ENCODE data around the gene NAA80. TPM values are rescaled to one million over a fixed set of nuclear protein-coding genes. Genes with fewer than 3 reads are reported as not detected.

The NAA80 gene
- total RNA-seq, 5 donors from 2014 or later (not counting 1 experiment from before 2014, with no cell fraction given): 33.8 to 45.7 (median 43.9) TPM

- DNase-seq (no peak), ATAC-seq (replicated peaks in 1 of 4) (no peak)
- 98% methylated on average over 15 of the region's 19 CpGs for WGBS (ENCODE audit: insufficient coverage)
- no peaks in the 10 kb centered on the region for H3K27me3 Mint-ChIP-seq
- H3K4me3 Mint-ChIP-seq: no peak overlapping the region
- no peak overlapping the region for H3K27ac ChIP-seq (ENCODE audit: low read length)
- ChIA-PET CTCF (no interaction called here), POLR2A (no interaction called here)
- no peak overlapping the region for H3K27ac Mint-ChIP-seq
- peaks cover 37 to 54% (median 49%) of the 10 kb centered on the region in 3 donors for H3K4me1 Mint-ChIP-seq
- H3K9me3 ChIP-seq: no peaks in the 10 kb centered on the region
- H3K27me3 ChIP-seq (replicated peaks in 1 of 2; ENCODE audit: control insufficient read depth in 2 of 2, extremely low read depth in 1 of 2, insufficient read depth in 2 of 2, low read length in 1 of 2): no peaks in the 10 kb centered on the region
- peaks cover 19% of the 10 kb centered on the region for H3K36me3 Mint-ChIP-seq
- peaks cover 14 to 47% of the 10 kb centered on the region in 2 donors for H3K36me3 ChIP-seq (ENCODE audit: control insufficient read depth in 2 of 2, extremely low read depth in 1 of 2, insufficient read depth in 1 of 2, low read length in 1 of 2)
- H3K9me3 Mint-ChIP-seq: no peaks in the 10 kb centered on the region
- H3K4me1 ChIP-seq (ENCODE audit: control insufficient read depth in 1 of 2, extremely low read depth in 1 of 2, insufficient read depth in 2 of 2, low read length in 2 of 2): peaks cover 16 to 68% of the 10 kb centered on the region in 2 experiments
- H3K4me3 ChIP-seq (ENCODE audit: control insufficient read depth in 1 of 2, extremely low read depth in 1 of 2, low read length in 1 of 2): no peak overlapping the region
These were observed 32.2 kb upstream of the NAA80 start for GRCh38 chr3:50331364-50331907.

GRCh38 chr3:50330330-50330729 is 31.1 kb upstream of the NAA80 start:
- H3K27me3 Mint-ChIP-seq: no peaks in the 10 kb centered on the region
- no peak overlapping the region for H3K27ac Mint-ChIP-seq
- H3K9me3 ChIP-seq: no peaks in the 10 kb centered on the region
- H3K4me1 Mint-ChIP-seq: peaks cover 26 to 47% (median 41%) of the 10 kb centered on the region in 3 donors
- no peak overlapping the region for H3K4me3 ChIP-seq (ENCODE audit: control insufficient read depth in 1 of 2, extremely low read depth in 1 of 2, low read length in 1 of 2)
- CTCF ChIA-PET: no interaction called here
- POLR2A ChIA-PET: no interaction called here
- H3K4me3 Mint-ChIP-seq: no peak overlapping the region
- ATAC-seq (replicated peaks in 1 of 4) (no peak), DNase-seq (no peak)
- H3K9me3 Mint-ChIP-seq: no peaks in the 10 kb centered on the region
- 100% methylated on average over 6 of the region's 10 CpGs for whole genome bisulfite sequencing (ENCODE audit: insufficient coverage)
- H3K36me3 Mint-ChIP-seq: peaks cover 19% of the 10 kb centered on the region
- no peak overlapping the region for H3K27ac ChIP-seq (ENCODE audit: low read length)
- H3K4me1 ChIP-seq (ENCODE audit: control insufficient read depth in 1 of 2, extremely low read depth in 1 of 2, insufficient read depth in 2 of 2, low read length in 2 of 2): peaks cover 13 to 57% of the 10 kb centered on the region in 2 experiments
- H3K36me3 ChIP-seq (ENCODE audit: control insufficient read depth in 2 of 2, extremely low read depth in 1 of 2, insufficient read depth in 1 of 2, low read length in 1 of 2): peaks cover 14 to 47% of the 10 kb centered on the region in 2 donors
- H3K27me3 ChIP-seq (replicated peaks in 1 of 2; ENCODE audit: control insufficient read depth in 2 of 2, extremely low read depth in 1 of 2, insufficient read depth in 2 of 2, low read length in 1 of 2): no peaks in the 10 kb centered on the region

GRCh38 chr3:50327943-50328691 is 28.9 kb upstream of the NAA80 start, which contains the start of gene TUSC2:
Gene TUSC2, minus strand, starts transcription at chr3:50328223. Its CDS starts 124 bp downstream, at chr3:50328099.
- H3K4me3 ChIP-seq (ENCODE audit: control insufficient read depth in 1 of 2, extremely low read depth in 1 of 2, low read length in 1 of 2): peak within 1 kb of the TSS; percentile 77 to 90
- CTCF ChIA-PET: interaction anchor here (0.5 to 1.7 kb wide), 6 partner anchors 9 to 100 kb away, joined by 3 to 11 read pairs (median 3); no protein-coding TSS in a partner anchor

GRCh38 chr3:50327129-50327528 is 27.9 kb upstream of the NAA80 start:
- H3K36me3 ChIP-seq (ENCODE audit: control insufficient read depth in 2 of 2, extremely low read depth in 1 of 2, insufficient read depth in 1 of 2, low read length in 1 of 2): peaks cover 14 to 35% of the 10 kb centered on the region in 2 donors
- H3K27me3 ChIP-seq (replicated peaks in 1 of 2; ENCODE audit: control insufficient read depth in 2 of 2, extremely low read depth in 1 of 2, insufficient read depth in 2 of 2, low read length in 1 of 2): no peaks in the 10 kb centered on the region
- peak overlapping the region; percentile 86 to 92 (median 89) for H3K4me3 Mint-ChIP-seq
- H3K4me3 ChIP-seq (ENCODE audit: control insufficient read depth in 1 of 2, extremely low read depth in 1 of 2, low read length in 1 of 2): peak overlapping the region; percentile 77 to 90
- H3K4me1 ChIP-seq (ENCODE audit: control insufficient read depth in 1 of 2, extremely low read depth in 1 of 2, insufficient read depth in 2 of 2, low read length in 2 of 2): peaks cover 6 to 42% of the 10 kb centered on the region in 2 experiments
- H3K27ac Mint-ChIP-seq: peak overlapping the region; percentile 58 to 63
- CTCF ChIA-PET: interaction anchor here (0.5 to 1.7 kb wide), 3 partner anchors 10 to 76 kb away, joined by 3 to 11 read pairs (median 3); no protein-coding TSS in a partner anchor
- WGBS (ENCODE audit: insufficient coverage): no CpG with 5 or more reads among the region's 4 CpGs
- no peak for DNase-seq
- POLR2A ChIA-PET: interaction anchor here (0.8 to 2.5 kb wide), 2 partner anchors 10 to 23 kb away, joined by 3 to 11 read pairs; partner anchors contain the start of genes CYB561D2 (in 1 of the 2) and NPRL2 (in 1 of the 2)
- peaks cover 15 to 37% (median 22%) of the 10 kb centered on the region in 3 donors for H3K4me1 Mint-ChIP-seq
- peaks cover 16% of the 10 kb centered on the region for H3K36me3 Mint-ChIP-seq
- H3K9me3 Mint-ChIP-seq: no peaks in the 10 kb centered on the region
- no peaks in the 10 kb centered on the region for H3K9me3 ChIP-seq
- no peak for ATAC-seq (replicated peaks in 1 of 4)
- no peaks in the 10 kb centered on the region for H3K27me3 Mint-ChIP-seq
- peak overlapping the region; percentile 61 for H3K27ac ChIP-seq (ENCODE audit: low read length)

More at GRCh38 chr3:50327943-50328691, 28.9 kb upstream of the NAA80 start, which contains the start of gene TUSC2:
- H3K27ac ChIP-seq (ENCODE audit: low read length): peak within 1 kb of the TSS; percentile 69
- peaks cover 6 to 44% of the 10 kb centered on the region in 2 experiments for H3K4me1 ChIP-seq (ENCODE audit: control insufficient read depth in 1 of 2, extremely low read depth in 1 of 2, insufficient read depth in 2 of 2, low read length in 2 of 2)
- peak within 1 kb of the TSS; percentile 86 to 92 (median 89) for H3K4me3 Mint-ChIP-seq
- peak; percentile 86 to 98 (median 94) for DNase-seq
- peaks cover 19% of the 10 kb centered on the region for H3K36me3 Mint-ChIP-seq
- ATAC-seq (replicated peaks in 1 of 4): peak; percentile 93 to 96 (median 95)
- WGBS (ENCODE audit: insufficient coverage): 3% methylated on average over 54 of the region's 55 CpGs
- no peaks in the 10 kb centered on the region for H3K27me3 Mint-ChIP-seq
- H3K9me3 Mint-ChIP-seq: no peaks in the 10 kb centered on the region
- peaks cover 14 to 40% of the 10 kb centered on the region in 2 donors for H3K36me3 ChIP-seq (ENCODE audit: control insufficient read depth in 2 of 2, extremely low read depth in 1 of 2, insufficient read depth in 1 of 2, low read length in 1 of 2)
- peak within 1 kb of the TSS; percentile 85 to 87 for H3K27ac Mint-ChIP-seq
- peaks cover 15 to 36% (median 25%) of the 10 kb centered on the region in 3 donors for H3K4me1 Mint-ChIP-seq
- no peaks in the 10 kb centered on the region for H3K9me3 ChIP-seq
- POLR2A ChIA-PET: interaction anchor here (0.6 to 2.5 kb wide), 5 partner anchors 9 to 103 kb away, joined by 3 to 11 read pairs (median 4); partner anchors contain the start of genes CYB561D2 (in 1 of the 2) and NPRL2 (in 1 of the 2)
- H3K27me3 ChIP-seq (replicated peaks in 1 of 2; ENCODE audit: control insufficient read depth in 2 of 2, extremely low read depth in 1 of 2, insufficient read depth in 2 of 2, low read length in 1 of 2): no peaks in the 10 kb centered on the region

- Histone ChIP-seq H3K27ac (ENCODE audit: low read length) (no peak overlapping the region), H3K36me3 (ENCODE audit: control insufficient read depth in 2 of 2, extremely low read depth in 1 of 2, insufficient read depth in 1 of 2, low read length in 1 of 2) (peaks cover 6 to 25% of the 10 kb centered on the region in 2 donors), H3K27me3 (replicated peaks in 1 of 2; ENCODE audit: control insufficient read depth in 2 of 2, extremely low read depth in 1 of 2, insufficient read depth in 2 of 2, low read length in 1 of 2) (no peaks in the 10 kb centered on the region), H3K9me3 (no peaks in the 10 kb centered on the region), H3K4me1 (ENCODE audit: control insufficient read depth in 1 of 2, extremely low read depth in 1 of 2, insufficient read depth in 2 of 2, low read length in 2 of 2) (peaks cover 8 to 45% of the 10 kb centered on the region in 2 experiments), H3K4me3 (ENCODE audit: control insufficient read depth in 1 of 2, extremely low read depth in 1 of 2, low read length in 1 of 2) (no peak overlapping the region)
- H3K4me3 Mint-ChIP-seq: peak overlapping the region; percentile 21 to 89 (median 86)
- peaks cover 15 to 35% (median 22%) of the 10 kb centered on the region in 3 donors for H3K4me1 Mint-ChIP-seq
- ATAC-seq (replicated peaks in 1 of 4): no peak
- DNase-seq: no peak
- ChIA-PET CTCF (no interaction called here), POLR2A (no interaction called here)
- H3K27me3 Mint-ChIP-seq: no peaks in the 10 kb centered on the region
- H3K27ac Mint-ChIP-seq: no peak overlapping the region
- no CpG with 5 or more reads among the region's 8 CpGs for WGBS (ENCODE audit: insufficient coverage)
- H3K36me3 Mint-ChIP-seq: peaks cover 13% of the 10 kb centered on the region
- H3K9me3 Mint-ChIP-seq: no peaks in the 10 kb centered on the region
These were observed 27.0 kb upstream of the NAA80 start for GRCh38 chr3:50326182-50326541.

GRCh38 chr3:50325497-50326181 is 26.4 kb upstream of the NAA80 start:
- no peak for ATAC-seq (replicated peaks in 1 of 4)
- CTCF ChIA-PET: interaction anchor here in 1 of 2 donors (1.2 to 1.5 kb wide), 2 partner anchors 11 to 90 kb away, joined by 3 to 5 read pairs; no protein-coding TSS in a partner anchor
- H3K27me3 Mint-ChIP-seq: no peaks in the 10 kb centered on the region
- H3K27me3 ChIP-seq (replicated peaks in 1 of 2; ENCODE audit: control insufficient read depth in 2 of 2, extremely low read depth in 1 of 2, insufficient read depth in 2 of 2, low read length in 1 of 2): no peaks in the 10 kb centered on the region
- H3K4me1 ChIP-seq (ENCODE audit: control insufficient read depth in 1 of 2, extremely low read depth in 1 of 2, insufficient read depth in 2 of 2, low read length in 2 of 2): peaks cover 9 to 48% of the 10 kb centered on the region in 2 experiments
- POLR2A ChIA-PET: no interaction called here
- 98% methylated on average over 5 of the region's 11 CpGs for WGBS (ENCODE audit: insufficient coverage)
- no peaks in the 10 kb centered on the region for H3K9me3 ChIP-seq
- peaks cover 16 to 36% (median 23%) of the 10 kb centered on the region in 3 donors for H3K4me1 Mint-ChIP-seq
- H3K36me3 Mint-ChIP-seq: peaks cover 7% of the 10 kb centered on the region
- H3K4me3 Mint-ChIP-seq: peak overlapping the region in 1 of 3 donors; percentile 89
- H3K9me3 Mint-ChIP-seq: no peaks in the 10 kb centered on the region
- DNase-seq: no peak
- no peak overlapping the region for H3K4me3 ChIP-seq (ENCODE audit: control insufficient read depth in 1 of 2, extremely low read depth in 1 of 2, low read length in 1 of 2)
- H3K36me3 ChIP-seq (ENCODE audit: control insufficient read depth in 2 of 2, extremely low read depth in 1 of 2, insufficient read depth in 1 of 2, low read length in 1 of 2): peaks cover 2 to 20% of the 10 kb centered on the region in 2 donors
- H3K27ac ChIP-seq (ENCODE audit: low read length): no peak overlapping the region
- H3K27ac Mint-ChIP-seq: no peak overlapping the region
